NCI-H146 (cell line): Measurements from ENCODE around the gene NAA80.

ENCODE experiments used
- DNase-seq: peaks from one replicate; lab custom pipeline; 2025; lab: John Stamatoyannopoulos, UW

The NAA80 gene

GRCh38 chr3:50258029-50258680 is 41.0 kb downstream of the NAA80 start:
- no peak for DNase-seq

- peak; percentile 16 for DNase-seq
Observed at GRCh38 chr3:50256978-50257890, 42.0 kb downstream of the NAA80 start.

- no peak for DNase-seq
Observed at GRCh38 chr3:50255251-50255615, 44.0 kb downstream of the NAA80 start.

- no peak for DNase-seq
Observed at GRCh38 chr3:50254577-50255250, 44.5 kb downstream of the NAA80 start.

GRCh38 chr3:50251220-50251619 is 48.0 kb downstream of the NAA80 start:
- DNase-seq: no peak

- DNase-seq: no peak
Observed at GRCh38 chr3:50250514-50250913, 48.7 kb downstream of the NAA80 start.

- no peak for DNase-seq
Observed at GRCh38 chr3:50249457-50249856, 49.7 kb downstream of the NAA80 start.

GRCh38 chr3:50248387-50248786 is 50.8 kb downstream of the NAA80 start:
- DNase-seq: no peak

GRCh38 chr3:50246517-50246954 is 52.7 kb downstream of the NAA80 start:
- DNase-seq: no peak
